ENCODE results near the gene RBFOX2. TPM values are rescaled to one million over a fixed set of nuclear protein-coding genes. Genes with fewer than 3 reads are reported as not detected.

The RBFOX2 gene
- polyA plus RNA-seq, 4 donors, result 113 to 208 (median 133) TPM

- no peak for DNase-seq (ENCODE audit: low read depth in 4 of 4, low spot score in 3 of 4)
Observed at GRCh38 chr22:35984183-35985175, 44.1 kb downstream of the RBFOX2 start.

DNA sequence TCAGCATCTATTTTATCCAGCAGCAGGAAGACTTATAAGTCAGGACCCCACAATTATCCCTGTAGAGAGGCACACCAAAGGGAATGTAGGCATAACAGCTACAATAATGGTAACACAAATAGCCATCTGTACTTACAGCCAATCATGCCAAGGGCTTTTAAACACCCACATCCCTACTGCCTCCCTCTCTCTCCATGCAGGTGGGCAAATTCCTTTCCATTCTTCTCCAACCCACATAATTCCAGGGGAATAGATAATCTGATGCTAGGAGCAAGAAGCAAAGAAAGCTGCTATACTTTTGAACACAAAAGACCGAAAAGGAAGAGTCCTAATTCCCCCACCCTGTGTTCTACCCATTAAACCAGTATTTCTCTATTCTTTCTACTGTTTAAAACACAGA is 46.7 kb downstream of the RBFOX2 start:
- no peak for DNase-seq (ENCODE audit: low read depth in 4 of 4, low spot score in 3 of 4)

- DNase-seq (ENCODE audit: low read depth in 4 of 4, low spot score in 3 of 4), result no peak
Observed at GRCh38 chr22:35978889-35979288, 49.7 kb downstream of the RBFOX2 start.

DNA sequence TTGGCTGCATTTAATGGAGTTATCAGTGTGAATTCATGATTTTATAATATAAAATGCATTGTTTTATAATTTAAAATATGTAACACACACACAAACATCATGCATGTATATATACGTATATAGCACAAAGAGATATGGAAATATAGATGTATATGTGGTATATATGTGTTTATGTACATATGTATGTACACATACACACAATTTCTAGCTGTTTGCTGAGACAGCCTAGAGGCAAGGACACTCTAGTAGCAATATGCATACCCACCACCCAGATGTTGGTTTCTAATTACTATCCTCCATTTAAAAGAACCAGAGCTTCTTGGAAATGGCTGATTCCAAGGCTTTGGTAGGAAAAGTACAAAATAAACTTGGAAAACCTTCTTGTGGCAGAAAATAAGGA is 50.4 kb downstream of the RBFOX2 start:
- no peak for DNase-seq (ENCODE audit: low read depth in 4 of 4, low spot score in 3 of 4)

GRCh38 chr22:35977136-35977535 is 51.5 kb downstream of the RBFOX2 start:
- DNase-seq (ENCODE audit: low read depth in 4 of 4, low spot score in 3 of 4), result no peak

DNA sequence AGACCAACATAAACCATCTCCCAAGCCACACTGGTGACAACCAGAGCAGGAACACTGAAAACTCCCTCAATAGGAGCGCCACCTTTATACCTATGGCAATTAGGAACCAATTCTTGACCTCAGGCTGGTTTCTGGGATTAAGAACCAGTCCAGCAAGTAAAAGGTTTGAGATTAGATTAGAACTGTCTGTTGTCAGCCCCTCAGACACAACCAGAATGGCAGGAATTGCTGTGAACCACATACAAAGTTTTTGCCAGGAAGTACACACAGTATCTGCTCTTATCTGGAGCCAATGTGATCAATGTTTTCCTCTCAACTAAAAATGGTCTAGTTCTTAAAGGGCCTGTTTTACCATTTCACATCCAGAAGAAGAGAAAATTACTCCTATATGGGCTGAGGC is 55.2 kb downstream of the RBFOX2 start:
- DNase-seq (ENCODE audit: low read depth in 4 of 4, low spot score in 3 of 4), result no peak

- DNase-seq (ENCODE audit: low read depth in 4 of 4, low spot score in 3 of 4), result no peak
Observed at GRCh38 chr22:35972559-35972958, 56.1 kb downstream of the RBFOX2 start.

GRCh38 chr22:35971456-35972119 is 57.0 kb downstream of the RBFOX2 start:
- no peak for DNase-seq (ENCODE audit: low read depth in 4 of 4, low spot score in 3 of 4)

- DNase-seq (ENCODE audit: low read depth in 4 of 4, low spot score in 3 of 4), result no peak
Observed at GRCh38 chr22:35970616-35971455, 57.8 kb downstream of the RBFOX2 start.

DNA sequence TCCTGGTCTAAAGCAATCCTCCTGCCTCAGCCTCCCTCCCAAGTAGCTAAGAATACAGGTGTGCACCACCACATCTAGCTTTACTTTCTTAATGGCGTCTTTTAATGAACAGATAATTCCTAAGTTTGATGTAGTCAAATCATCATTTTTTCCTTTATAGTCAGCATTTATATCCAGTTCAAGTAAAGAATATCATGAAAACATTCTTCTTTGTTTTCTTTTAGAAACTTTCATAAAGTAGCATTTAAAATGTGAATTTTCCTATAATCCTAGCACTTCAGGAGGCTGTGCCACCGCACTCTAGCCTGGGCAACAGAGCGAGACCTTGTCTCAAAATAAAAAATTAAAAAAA is 61.6 kb downstream of the RBFOX2 start:
- DNase-seq (ENCODE audit: low read depth in 4 of 4, low spot score in 3 of 4), result no peak

DNA sequence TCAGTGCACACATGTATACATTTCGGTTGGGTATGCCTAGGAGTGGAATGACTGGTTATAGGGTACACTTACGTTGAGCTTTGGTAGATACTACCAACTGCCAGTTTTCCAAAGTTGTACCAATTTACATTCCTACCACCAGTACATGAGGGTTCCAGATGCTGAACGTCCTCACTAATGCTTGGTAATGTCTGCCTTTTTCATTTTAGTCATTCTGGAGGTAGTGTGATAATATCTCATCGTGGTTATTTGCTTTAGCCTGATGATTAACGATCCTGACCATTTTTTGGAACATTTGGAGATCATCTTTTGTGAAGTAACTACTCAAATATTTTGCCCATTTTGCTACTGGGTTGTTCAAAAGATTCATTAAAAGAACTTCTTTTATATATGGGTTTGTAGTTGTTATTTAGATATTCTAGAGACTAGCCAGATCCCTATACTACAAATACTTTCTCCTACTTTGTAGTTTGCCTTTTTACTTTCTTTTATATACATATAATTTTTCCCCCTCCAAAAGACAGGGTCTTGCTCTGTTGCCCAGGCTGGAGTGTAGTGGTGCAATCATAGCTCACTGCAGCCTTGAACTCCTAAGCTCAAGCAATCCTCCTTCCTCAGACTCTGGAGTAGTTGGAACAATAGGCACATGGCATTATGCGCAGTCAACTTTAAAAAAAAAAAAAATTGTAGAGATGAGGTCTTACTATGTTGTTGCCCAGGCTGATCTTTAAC is 62.1 kb downstream of the RBFOX2 start:
- DNase-seq (ENCODE audit: low read depth in 4 of 4, low spot score in 3 of 4), result no peak

DNA sequence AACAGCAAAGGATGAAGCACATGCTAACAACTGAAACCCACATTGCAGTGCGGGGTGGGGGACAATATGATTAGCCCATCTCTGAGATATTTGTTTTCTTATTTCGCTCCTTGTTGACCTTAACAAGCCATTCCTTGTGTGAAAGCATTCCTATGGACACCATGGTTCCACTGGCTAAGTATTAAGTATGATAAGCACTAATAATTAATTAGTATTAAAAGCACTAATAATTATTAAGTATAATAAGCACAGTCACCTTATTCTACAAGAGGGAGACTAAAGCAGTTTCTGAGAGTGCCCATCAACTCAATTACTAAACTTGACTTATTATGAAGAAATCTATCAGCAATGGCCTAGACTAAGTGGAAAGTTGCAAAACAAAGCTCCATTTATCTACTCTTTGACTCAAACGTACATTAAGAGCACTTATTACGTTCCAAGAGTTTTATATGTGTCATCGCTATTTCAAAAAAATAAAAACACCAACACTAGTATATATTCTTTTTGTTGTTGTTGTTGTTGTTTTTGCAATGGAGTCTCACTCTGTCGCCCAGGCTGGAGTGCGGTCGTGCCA is 65.3 kb downstream of the RBFOX2 start:
- DNase-seq (ENCODE audit: low read depth in 4 of 4, low spot score in 3 of 4), result no peak

GRCh38 chr22:35961480-35962295 is 66.9 kb downstream of the RBFOX2 start:
- peak; percentile 54 to 73 (median 62) for DNase-seq (ENCODE audit: low read depth in 4 of 4, low spot score in 3 of 4)

GRCh38 chr22:35960854-35961253 is 67.8 kb downstream of the RBFOX2 start:
- DNase-seq (ENCODE audit: low read depth in 4 of 4, low spot score in 3 of 4), result no peak

DNA sequence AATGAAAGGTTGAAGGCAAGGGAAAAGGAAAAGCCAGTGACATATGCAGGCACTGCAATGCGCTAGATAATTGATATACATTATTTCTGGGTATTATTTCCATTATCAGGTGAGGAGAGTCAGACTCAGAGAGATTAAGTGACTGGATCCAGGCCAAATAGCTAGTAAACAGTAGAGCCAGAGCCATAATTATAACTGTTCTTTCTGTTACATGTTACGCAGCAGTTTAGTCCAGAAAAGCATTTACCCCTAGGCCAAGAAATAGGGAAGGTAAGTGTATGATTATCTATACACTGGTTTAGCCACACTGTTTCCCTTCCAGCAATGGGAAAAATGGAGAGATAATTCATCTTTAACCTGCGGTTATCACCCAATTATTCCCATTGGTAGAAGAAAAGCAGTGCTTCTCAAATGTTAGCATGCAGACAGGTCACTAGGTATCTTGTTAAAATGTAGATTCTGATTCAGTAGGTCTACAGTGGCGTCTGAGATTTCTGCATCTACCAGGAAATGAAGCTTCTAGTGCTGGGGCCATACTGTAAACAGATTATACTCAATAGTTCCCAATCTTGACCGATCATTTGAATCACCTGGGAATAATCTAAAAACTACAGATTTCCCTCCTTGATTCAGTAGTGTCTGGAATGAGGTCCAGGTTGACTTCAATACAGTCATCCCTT is 69.4 kb downstream of the RBFOX2 start:
- no peak for DNase-seq (ENCODE audit: low read depth in 4 of 4, low spot score in 3 of 4)

GRCh38 chr22:35958334-35958733 is 70.3 kb downstream of the RBFOX2 start:
- no peak for DNase-seq (ENCODE audit: low read depth in 4 of 4, low spot score in 3 of 4)

GRCh38 chr22:35957589-35957988 is 71.0 kb downstream of the RBFOX2 start:
- no peak for DNase-seq (ENCODE audit: low read depth in 4 of 4, low spot score in 3 of 4)

GRCh38 chr22:35956850-35957249 is 71.8 kb downstream of the RBFOX2 start:
- no peak for DNase-seq (ENCODE audit: low read depth in 4 of 4, low spot score in 3 of 4)

- no peak for DNase-seq (ENCODE audit: low read depth in 4 of 4, low spot score in 3 of 4)
Observed at GRCh38 chr22:35955546-35955945, 73.1 kb downstream of the RBFOX2 start.
